ENCODE results near the gene HOXB5. TPM values are rescaled to one million over a fixed set of nuclear protein-coding genes. Genes with fewer than 3 reads are reported as not detected.

HOXB5 gene
- total and polyA plus RNA-seq, 2 experiments from 2014 or later: 0.24 to 1.9 TPM

DNA sequence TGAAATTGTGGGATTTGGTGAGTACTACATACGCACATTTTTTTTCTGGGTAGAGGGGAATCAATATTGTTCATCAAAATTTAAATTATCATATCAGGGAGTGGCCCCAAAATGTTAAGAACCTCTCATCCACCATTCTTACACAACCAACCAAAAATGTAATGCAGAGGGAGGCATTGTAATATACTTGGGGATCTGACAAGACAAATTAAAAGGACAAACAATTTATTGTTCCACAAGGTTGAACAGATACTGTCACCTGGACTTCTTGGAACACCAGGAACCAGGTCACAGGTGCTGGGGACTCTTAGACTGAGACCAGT, 47.2 kb upstream of the HOXB5 start:
- H3K4me3 ChIP-seq: no peak overlapping the region
- no peak for DNase-seq (ENCODE audit: low read depth in 1 of 2, low spot score in 1 of 2)
- H3K27ac ChIP-seq: no peak overlapping the region
- no peaks in the 10 kb centered on the region for H3K4me1 ChIP-seq (ENCODE audit: low read depth)
- H3K36me3 ChIP-seq: no peaks in the 10 kb centered on the region
- H3K9me3 ChIP-seq (ENCODE audit: low read depth): no peaks in the 10 kb centered on the region
- TF ChIP-seq CTCF (IDR thresholded peaks at IDR 0.05; ENCODE audit: low read depth, low read length): no peak
- peaks cover 100% of the 10 kb centered on the region for H3K27me3 ChIP-seq

DNA sequence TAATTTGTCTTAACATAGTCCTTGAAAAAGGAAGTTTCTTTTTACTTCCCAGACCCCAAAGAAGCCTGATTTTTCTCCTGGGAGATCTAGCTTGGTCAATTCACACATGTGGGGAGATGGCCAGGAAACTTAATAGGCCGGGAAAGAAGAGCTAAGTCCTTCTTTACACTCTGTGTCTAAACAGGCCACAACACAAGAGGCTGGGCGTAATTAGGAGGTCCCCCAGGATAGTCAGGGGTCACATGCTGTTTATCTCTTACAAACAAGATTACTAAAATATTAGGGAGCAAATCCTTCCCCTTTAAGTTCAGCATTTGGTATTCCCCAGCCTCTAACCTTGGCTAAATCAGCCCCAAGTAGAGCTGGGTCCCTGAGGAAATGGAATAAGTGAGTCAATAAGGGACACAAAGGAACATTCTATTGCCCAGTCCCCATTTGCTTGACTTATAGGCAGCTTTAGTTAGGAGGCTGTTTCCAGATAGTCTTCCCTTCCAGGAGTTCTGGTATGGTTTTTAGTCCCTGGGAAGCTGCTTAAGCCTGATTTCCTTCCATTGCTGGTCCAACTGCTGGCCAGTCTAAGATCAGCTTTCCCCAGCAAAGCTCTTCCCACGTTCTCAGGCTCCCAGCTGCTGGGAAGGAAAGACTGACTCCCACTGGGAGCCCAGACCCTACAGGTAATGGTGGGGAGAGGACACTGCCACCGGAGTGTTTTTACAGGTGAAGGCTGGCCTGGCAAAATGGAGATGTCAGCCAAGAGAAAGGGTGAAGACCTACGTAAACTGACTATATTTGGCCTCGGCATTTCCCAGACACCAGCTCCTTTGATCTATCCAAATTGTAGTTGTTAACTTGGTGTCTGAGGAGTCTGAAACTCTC, 46.6 kb upstream of the HOXB5 start:
- Histone ChIP-seq H3K9me3 (ENCODE audit: low read depth) (no peaks in the 10 kb centered on the region), H3K4me1 (ENCODE audit: low read depth) (no peaks in the 10 kb centered on the region), H3K27ac (no peak overlapping the region), H3K36me3 (no peaks in the 10 kb centered on the region), H3K4me3 (no peak overlapping the region), H3K27me3 (peaks cover 100% of the 10 kb centered on the region)
- no peak for TF ChIP-seq CTCF (IDR thresholded peaks at IDR 0.05; ENCODE audit: low read depth, low read length)
- no peak for DNase-seq (ENCODE audit: low read depth in 1 of 2, low spot score in 1 of 2)

DNA sequence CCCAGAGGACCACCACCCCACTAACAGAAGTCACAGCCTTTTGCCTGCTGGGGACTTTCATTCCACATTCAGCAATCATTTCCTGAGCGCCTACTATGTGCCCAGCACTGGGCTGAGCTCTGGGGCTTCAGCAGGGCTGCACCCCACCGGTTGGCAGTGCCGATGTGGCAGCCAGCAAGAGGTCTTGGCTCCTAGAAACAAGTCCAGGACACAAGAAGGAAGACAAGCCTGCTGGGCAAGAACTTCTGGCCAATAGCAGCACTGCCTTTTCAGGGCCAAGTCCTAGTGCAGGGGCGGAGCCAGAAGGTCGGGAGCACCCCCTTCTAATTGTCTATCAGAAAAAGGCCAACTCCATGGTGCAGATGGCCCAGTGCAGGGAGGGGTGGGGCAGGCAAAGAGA, 45.6 kb upstream of the HOXB5 start:
- no peaks in the 10 kb centered on the region for H3K36me3 ChIP-seq
- H3K27me3 ChIP-seq: peaks cover 100% of the 10 kb centered on the region
- no peaks in the 10 kb centered on the region for H3K9me3 ChIP-seq (ENCODE audit: low read depth)
- H3K4me1 ChIP-seq (ENCODE audit: low read depth): no peaks in the 10 kb centered on the region
- no peak for TF ChIP-seq CTCF (IDR thresholded peaks at IDR 0.05; ENCODE audit: low read depth, low read length)
- no peak for DNase-seq (ENCODE audit: low read depth in 1 of 2, low spot score in 1 of 2)
- no peak overlapping the region for H3K27ac ChIP-seq
- no peak overlapping the region for H3K4me3 ChIP-seq

- peak in 1 of 2 donors; percentile 67 for DNase-seq (ENCODE audit: low read depth in 1 of 2, low spot score in 1 of 2)
- no peaks in the 10 kb centered on the region for H3K36me3 ChIP-seq
- H3K27ac ChIP-seq: no peak overlapping the region
- peaks cover 100% of the 10 kb centered on the region for H3K27me3 ChIP-seq
- no peaks in the 10 kb centered on the region for H3K9me3 ChIP-seq (ENCODE audit: low read depth)
- no peaks in the 10 kb centered on the region for H3K4me1 ChIP-seq (ENCODE audit: low read depth)
- no peak overlapping the region for H3K4me3 ChIP-seq
- no peak for TF ChIP-seq CTCF (IDR thresholded peaks at IDR 0.05; ENCODE audit: low read depth, low read length)
Measured at GRCh38 chr17:48637323-48638260, 44.0 kb upstream of the HOXB5 start.

DNA sequence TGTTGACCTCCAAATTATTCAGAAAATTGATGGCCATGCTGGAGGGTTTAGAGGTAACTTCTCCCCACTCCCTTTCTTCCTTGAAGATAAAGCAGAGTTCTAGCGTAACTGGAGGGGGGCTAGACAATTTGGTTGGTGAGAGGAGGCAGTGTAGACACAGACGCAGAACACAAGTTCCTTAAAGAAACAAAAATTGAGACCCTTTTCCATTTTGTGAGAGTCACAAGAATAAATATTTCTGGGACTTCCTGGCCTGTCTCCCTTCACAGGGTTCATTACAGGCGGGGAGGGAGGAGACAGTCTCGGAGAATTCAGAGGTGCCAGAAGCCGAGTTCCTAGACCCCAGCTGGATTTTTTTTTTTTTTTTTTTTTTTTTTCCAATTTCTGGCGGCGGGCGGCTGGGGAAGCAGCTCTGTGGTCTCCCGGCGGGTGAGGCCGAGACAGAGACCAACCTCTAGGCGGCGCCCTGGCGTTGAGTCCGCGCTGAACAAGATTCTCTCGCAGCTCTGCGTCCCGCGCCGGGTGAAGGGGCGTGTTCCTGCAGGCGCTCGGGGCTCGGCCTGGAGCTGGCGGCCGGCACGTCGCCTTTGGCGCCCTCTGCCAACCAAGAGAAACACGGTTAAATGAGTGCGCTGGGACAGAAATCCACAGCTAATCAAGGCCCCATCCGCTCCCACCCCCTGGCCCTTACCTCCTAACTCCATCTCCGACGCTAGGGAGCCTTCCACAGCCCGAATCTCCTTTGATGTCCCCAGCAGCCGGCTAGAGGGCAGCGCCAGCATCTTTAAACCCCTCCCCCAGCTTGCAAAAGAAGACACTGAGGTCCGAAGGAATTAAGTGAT, 42.8 kb upstream of the HOXB5 start:
- peak; percentile 57 for TF ChIP-seq CTCF (IDR thresholded peaks at IDR 0.05; ENCODE audit: low read depth, low read length)
- H3K36me3 ChIP-seq: no peaks in the 10 kb centered on the region
- peak; percentile 66 to 93 for DNase-seq (ENCODE audit: low read depth in 1 of 2, low spot score in 1 of 2)
- H3K27me3 ChIP-seq: peaks cover 100% of the 10 kb centered on the region
- no peak overlapping the region for H3K27ac ChIP-seq
- no peaks in the 10 kb centered on the region for H3K4me1 ChIP-seq (ENCODE audit: low read depth)
- no peaks in the 10 kb centered on the region for H3K9me3 ChIP-seq (ENCODE audit: low read depth)
- H3K4me3 ChIP-seq: no peak overlapping the region
